Peyer's patch (tissue), 4 donors: Measurements from ENCODE around the gene GPR18.

Source experiments
- CTCF ChIP-seq, 6 experiments: fragments of 450-650 bp in 4 of 6; fragments of 200-600 bp in 2 of 6; sonication (generic) in 1 of 6; IDR thresholded peaks; one replicate each; pipeline ENCODE4 v1.5.1; 2017 to 2019; ENCODE audit warnings: antibody characterized with exemption in 6 of 6, mild to moderate bottlenecking in 3 of 6, moderate library complexity in 1 of 6
- POLR2A ChIP-seq, 2 donors: fragments of 450-650 bp; IDR thresholded peaks; one replicate each; pipeline ENCODE4 v1.5.1; 2017; ENCODE audit warnings: antibody characterized with exemption in 2 of 2, mild to moderate bottlenecking in 2 of 2, moderate library complexity in 2 of 2

- no peak for TF ChIP-seq POLR2A (IDR thresholded peaks at IDR 0.05)
- no peak for TF ChIP-seq CTCF (IDR thresholded peaks at IDR 0.05)
These were observed 43.9 kb downstream of the GPR18 start for GRCh38 chr13:99214232-99214631.
